H1 (cell line): ENCODE results near the gene ARID4B. TPM values are rescaled to one million over a fixed set of nuclear protein-coding genes. Genes with fewer than 3 reads are reported as not detected.

Experiments used
- CTCF ChIA-PET: fragments of 300-600 bp; sonication (Branson Sonifier 250); formaldehyde crosslinking; loops from one replicate; lab custom pipeline; 2021; ENCODE audit not compliant: partially characterized antibody; lab: Charles Lee
- POLR2A ChIA-PET: fragments of 300-600 bp; sonication (Branson Sonifier 250); formaldehyde crosslinking; loops from one replicate; lab custom pipeline; 2021; ENCODE audit warnings: inconsistent platforms; ENCODE audit not compliant: partially characterized antibody; lab: Charles Lee
- DNase-seq, 2 experiments: peaks; one replicate each; pipeline versions ENCODE4 v3.0.0 to v3.0.0-alpha.2; 2010 to 2022; ENCODE audit warnings: low spot score in 2 of 2, low read depth in 1 of 2, mixed read lengths in 1 of 2
- FAIRE-seq: peaks from 2 replicates; lab custom pipeline; 2011; peaks lifted over from hg19 to GRCh38; lab: Jason Lieb, UNC
- H2AFZ ChIP-seq: 2 replicates; pipeline ENCODE4 v1.8.1; 2012; ENCODE audit warnings: low read length, inconsistent platforms
- H2AK5ac ChIP-seq: 2 replicates; pipeline ENCODE4 v1.6.1; 2013; ENCODE audit warnings: low read depth, low read length
- H2BK120ac ChIP-seq: replicated peaks from 2 replicates; pipeline ENCODE3; 2013; ENCODE audit warnings: low read depth, low read length, inconsistent platforms
- H2BK12ac ChIP-seq: 2 replicates; pipeline ENCODE4 v1.6.1; 2013; ENCODE audit warnings: low read depth, low read length
- H2BK15ac ChIP-seq: 2 replicates; pipeline ENCODE4 v1.6.1; 2013; ENCODE audit warnings: low read length
- H2BK20ac ChIP-seq: 2 replicates; pipeline ENCODE4 v1.6.1; 2013; ENCODE audit warnings: low read length
- H2BK5ac ChIP-seq: 2 replicates; pipeline ENCODE4 v1.6.1; 2013; ENCODE audit warnings: low read depth, low read length
- H3K14ac ChIP-seq: 2 replicates; pipeline ENCODE4 v1.6.1; 2013; ENCODE audit warnings: inconsistent platforms; ENCODE audit not compliant: insufficient read length
- H3K18ac ChIP-seq: 2 replicates; pipeline ENCODE4 v1.6.1; 2013; ENCODE audit warnings: low read length; ENCODE audit errors: extremely low read depth
- H3K23ac ChIP-seq: 2 replicates; pipeline ENCODE4 v1.6.1; 2013; ENCODE audit warnings: inconsistent platforms; ENCODE audit not compliant: insufficient read length
- H3K23me2 ChIP-seq: 2 replicates; pipeline ENCODE4 v1.6.1; 2013; ENCODE audit warnings: low read depth, low read length
- H3K27ac ChIP-seq: 2 replicates; pipeline ENCODE4 v1.6.1; 2011; ENCODE audit warnings: low read depth, low read length, inconsistent platforms
- H3K27me3 ChIP-seq, 4 experiments: replicated peaks in 1 of 4; 1 replicate in 1 of 4; 2 replicates in 3 of 4; pipeline versions ENCODE4 v1.6.1 to v1.8.1; 2011 to 2013; ENCODE audit warnings: low read length in 3 of 4, mild to moderate bottlenecking in 3 of 4, inconsistent platforms in 2 of 4, mixed read lengths in 2 of 4, moderate library complexity in 1 of 4; ENCODE audit not compliant: control insufficient read depth in 3 of 4, insufficient read depth in 3 of 4; ENCODE audit errors: extremely low read depth in 1 of 4
- H3K36me3 ChIP-seq, 4 experiments: 2 replicates each; pipeline versions ENCODE4 v1.6.1 to v1.8.1; 2011 to 2013; ENCODE audit warnings: mild to moderate bottlenecking in 4 of 4, low read length in 3 of 4, moderate library complexity in 2 of 4, control low read depth in 1 of 4, inconsistent platforms in 1 of 4; ENCODE audit not compliant: insufficient read depth in 4 of 4, control insufficient read depth in 2 of 4
- H3K4ac ChIP-seq: replicated peaks from 2 replicates; pipeline ENCODE3; 2013; ENCODE audit warnings: low read length, low read depth, mixed read lengths, inconsistent platforms; ENCODE audit not compliant: insufficient read length
- H3K4me1 ChIP-seq, 4 experiments: replicated peaks in 1 of 4; 1 replicate in 1 of 4; 2 replicates in 3 of 4; pipeline versions ENCODE4 v1.6.1 to v1.8.1; 2011 to 2013; ENCODE audit warnings: low read length in 3 of 4, inconsistent platforms in 2 of 4, mixed read lengths in 1 of 4; ENCODE audit not compliant: insufficient read depth in 4 of 4, control insufficient read depth in 3 of 4
- H3K4me2 ChIP-seq, 2 experiments: 2 replicates each; pipeline versions ENCODE4 v1.6.1 to v1.8.1; 2011 to 2013; ENCODE audit warnings: low read depth in 2 of 2, low read length in 2 of 2, control low read depth in 1 of 2, inconsistent platforms in 1 of 2, mild to moderate bottlenecking in 1 of 2; ENCODE audit not compliant: insufficient read depth in 1 of 2
- H3K4me3 ChIP-seq, 4 experiments: fragments of 200-600, 300-600 bp in 1 of 4; sonication (generic), shearing (Covaris generic), sonication (Bioruptor Twin) in 1 of 4; 2 replicates each; pipeline versions ENCODE4 v1.5.1 to v1.8.1; 2011 to 2016; ENCODE audit warnings: low read length in 4 of 4, low read depth in 3 of 4, control low read depth in 2 of 4, inconsistent platforms in 2 of 4, mild to moderate bottlenecking in 2 of 4, mixed read lengths in 1 of 4, moderate library complexity in 1 of 4; ENCODE audit not compliant: insufficient read depth in 2 of 4; ENCODE audit errors: extremely low read depth in 1 of 4
- H3K56ac ChIP-seq: replicated peaks from 2 replicates; pipeline ENCODE3; 2013; ENCODE audit warnings: low read depth, mild to moderate bottlenecking, mixed read lengths, low read length, inconsistent platforms; ENCODE audit not compliant: insufficient read length
- H3K79me1 ChIP-seq: 2 replicates; pipeline ENCODE4 v1.6.1; 2013; ENCODE audit warnings: low read depth, low read length, control low read depth
- H3K79me2 ChIP-seq, 2 experiments: 2 replicates each; pipeline versions ENCODE4 v1.6.1 to v1.8.1; 2012 to 2013; ENCODE audit warnings: low read length in 2 of 2, mild to moderate bottlenecking in 2 of 2, inconsistent platforms in 1 of 2; ENCODE audit not compliant: insufficient read depth in 2 of 2, control insufficient read depth in 1 of 2
- H3K9ac ChIP-seq, 4 experiments: replicated peaks in 1 of 4; 1 replicate in 1 of 4; 2 replicates in 3 of 4; pipeline versions ENCODE4 v1.6.1 to v1.8.1; 2011 to 2013; ENCODE audit warnings: low read depth in 3 of 4, low read length in 3 of 4, control low read depth in 2 of 4, mild to moderate bottlenecking in 2 of 4, moderate library complexity in 2 of 4, inconsistent platforms in 1 of 4; ENCODE audit errors: extremely low read depth in 1 of 4
- H3K9me3 ChIP-seq, 2 experiments: 2 replicates each; pipeline versions ENCODE4 v1.6.1 to v1.8.1; 2012 to 2013; ENCODE audit warnings: mild to moderate bottlenecking in 2 of 2, moderate library complexity in 2 of 2, control low read depth in 1 of 2, inconsistent platforms in 1 of 2, low read depth in 1 of 2, low read length in 1 of 2, mixed read lengths in 1 of 2; ENCODE audit not compliant: insufficient read depth in 2 of 2
- H4K20me1 ChIP-seq, 2 experiments: replicated peaks in 1 of 2; 2 replicates each; pipeline versions ENCODE3 to v1.8.1; 2011 to 2013; ENCODE audit warnings: inconsistent platforms in 2 of 2, low read length in 2 of 2, mild to moderate bottlenecking in 1 of 2; ENCODE audit not compliant: insufficient read depth in 2 of 2, control insufficient read depth in 1 of 2
- H4K5ac ChIP-seq: 2 replicates; pipeline ENCODE4 v1.6.1; 2013; ENCODE audit warnings: low read length, low read depth, mixed read lengths, inconsistent platforms; ENCODE audit not compliant: insufficient read length
- H4K8ac ChIP-seq: 2 replicates; pipeline ENCODE4 v1.8.0; 2013; ENCODE audit warnings: mild to moderate bottlenecking, moderate library complexity, low read length, inconsistent platforms; ENCODE audit not compliant: insufficient read depth; ENCODE audit errors: extremely low read depth
- H4K91ac ChIP-seq: replicated peaks from 2 replicates; pipeline ENCODE3; 2013; ENCODE audit warnings: low read length, mixed read lengths, inconsistent platforms; ENCODE audit not compliant: insufficient read length
- EZH2 ChIP-seq: fragments of 200-600 bp; sonication (generic); IDR thresholded peaks from 2 replicates; pipeline ENCODE4 v1.7.1; 2012; ENCODE audit warnings: low read depth, mild to moderate bottlenecking, moderate library complexity, low read length, inconsistent platforms; ENCODE audit not compliant: severe bottlenecking
- HDAC2 ChIP-seq, 2 experiments: fragments of 300-600 bp in 1 of 2; sonication (generic) in 1 of 2; IDR thresholded peaks; 2 replicates each; pipeline ENCODE4 v1.6.1; 2011 to 2012; ENCODE audit warnings: low read depth in 2 of 2, low read length in 2 of 2, mild to moderate bottlenecking in 2 of 2, moderate library complexity in 2 of 2, borderline replicate concordance in 1 of 2, inconsistent platforms in 1 of 2
- JUND ChIP-seq: IDR thresholded peaks from 2 replicates; pipeline ENCODE4 v1.6.1; 2011; ENCODE audit warnings: mild to moderate bottlenecking, improper control_type of control experiment, low read length
- KDM5A ChIP-seq: fragments of 200-600 bp; IDR thresholded peaks from 2 replicates; pipeline ENCODE4 v1.7.1; 2012; ENCODE audit warnings: mild to moderate bottlenecking, low read length, inconsistent platforms, mixed read lengths
- SIN3A ChIP-seq, 2 experiments: IDR thresholded peaks in 1 of 2; conservative IDR thresholded peaks in 1 of 2; 2 replicates each; pipeline ENCODE4 v1.6.1; 2011 to 2012; ENCODE audit warnings: low read length in 2 of 2, improper control_type of control experiment in 1 of 2, low read depth in 1 of 2, mild to moderate bottlenecking in 1 of 2
- SIX5 ChIP-seq: IDR thresholded peaks from 2 replicates; pipeline ENCODE4 v1.6.1; 2011; ENCODE audit warnings: mild to moderate bottlenecking, low read depth, low read length
- SP4 ChIP-seq: IDR thresholded peaks from 2 replicates; pipeline ENCODE4 v1.6.1; 2012; ENCODE audit warnings: low read length, inconsistent platforms
- SRF ChIP-seq: IDR thresholded peaks from 2 replicates; pipeline ENCODE4 v1.6.1; 2011; ENCODE audit warnings: mild to moderate bottlenecking, low read depth, low read length, moderate library complexity
- TAF7 ChIP-seq: optimal IDR thresholded peaks from 2 replicates; pipeline ENCODE3; 2011; ENCODE audit warnings: low read depth, mild to moderate bottlenecking, inconsistent platforms, low read length, moderate library complexity, borderline replicate concordance
- YY1 ChIP-seq: IDR thresholded peaks from 2 replicates; pipeline ENCODE4 v1.6.1; 2011; ENCODE audit warnings: low read depth, mild to moderate bottlenecking, low read length
- WGBS, 2 experiments: shearing (Covaris generic) in 1 of 2; methylation state at CpG; one replicate each; pipeline versions ENCODE4 v1.1.6 to v1.1.7; 2013 to 2015; ENCODE audit warnings: low lambda C conversion rate in 2 of 2, mixed read lengths in 2 of 2, inconsistent platforms in 1 of 2, low coverage in 1 of 2, missing lambda C conversion rate in 1 of 2; ENCODE audit not compliant: insufficient replicate concordance in 2 of 2, insufficient coverage in 1 of 2, insufficient read length in 1 of 2; ENCODE audit errors: extremely low coverage in 1 of 2, missing lambda C conversion rate in 1 of 2; 5-methylcytosine and 5-hydroxymethylcytosine counted together
- polyA plus RNA-seq, 7 experiments: library from polyadenylated mRNA; depleted of rRNA in 3 of 7; stranded (reverse) in 5 of 7; unstranded in 2 of 7; fragments of >200 nt in 5 of 7; fragments of 200-250 nt in 2 of 7; gene quantifications; 1 replicate in 5 of 7; 2 replicates in 1 of 7; 4 replicates in 1 of 7; pipeline versions ENCODE4 v1.2.1 to v1.2.3, GENCODE V29; 2011 to 2013; ENCODE audit warnings: missing spikeins in 2 of 7, mixed read lengths in 2 of 7
- total RNA-seq: library from RNA; stranded (reverse); fragmentation: NEBNext Ultra II Directional; extraction: Animal tissue kit (Norgen Biotek cat#: 25700); gene quantifications from 2 replicates; pipeline ENCODE4 v1.2.1, GENCODE V29; 2021

The ARID4B gene
- total and polyA plus RNA-seq, 2 of the 8 experiments (the other 6 are each of a cell fraction or from before 2014, with no cell fraction given) = 5.1 to 28.8 TPM

GRCh38 chr1:235292790-235293189, 35.2 kb downstream of the ARID4B start:
- FAIRE-seq (no peak), DNase-seq (no peak)
- ChIA-PET CTCF (no interaction called here), POLR2A (interaction anchor here (0.7 kb wide), 1 partner anchor 15 kb away, joined by 3 read pairs; no protein-coding TSS in a partner anchor)
- Histone ChIP-seq H3K79me1 (no peaks in the 10 kb centered on the region; the same call in 1 of the 2 replicates), H3K36me3 (peaks cover 0 to 3% (median 0%) of the 10 kb centered on the region in 4 experiments; a peak in 1 of 8 replicates), H4K91ac (no peak overlapping the region), H2BK12ac (no peak overlapping the region), H2BK15ac (no peak overlapping the region), H2BK20ac (no peak overlapping the region), H3K4me2 (no peak overlapping the region), H3K56ac (no peak overlapping the region), H3K18ac (no peak overlapping the region), H4K5ac (no peak overlapping the region), H3K4me1 (peaks cover 0 to 2% (median 0%) of the 10 kb centered on the region in 4 experiments; a peak in 2 of 7 replicates), H3K23ac (no peak overlapping the region), H3K23me2 (no peaks in the 10 kb centered on the region), H3K9ac (no peak overlapping the region), H2BK5ac (no peak overlapping the region), H2BK120ac (no peak overlapping the region), H2AFZ (no peak overlapping the region), H3K27me3 (no peaks in the 10 kb centered on the region), H3K9me3 (peaks cover 2 to 14% of the 10 kb centered on the region in 2 experiments; a peak in 2 of 4 replicates), H4K20me1 (peaks cover 7 to 14% of the 10 kb centered on the region in 2 experiments), H3K4me3 (no peak overlapping the region), H3K79me2 (peaks cover 28 to 98% of the 10 kb centered on the region in 2 experiments), H3K4ac (no peak overlapping the region), H3K14ac (no peak overlapping the region), H3K27ac (no peak overlapping the region), H4K8ac (no peak overlapping the region), H2AK5ac (no peak overlapping the region)
- TF ChIP-seq JUND (no peak), YY1 (no peak), TAF7 (no peak), SIN3A (conservative IDR thresholded peaks at IDR 0.05 in 1 of 2, IDR thresholded peaks at IDR 0.05 in 1 of 2; ENCODE audit: low read depth in 1 of 2, low read length in 2 of 2) (no peak), HDAC2 (IDR thresholded peaks at IDR 0.05; ENCODE audit: borderline replicate concordance in 1 of 2, low read depth in 2 of 2, low read length in 2 of 2) (no peak), EZH2 (no peak), KDM5A (no peak), SRF (no peak), SIX5 (no peak), SP4 (no peak)
- WGBS, 2 experiments = 93% methylated on average over 4 of the region's 4 CpGs; no CpG with 5 or more reads in 1 of the 2 experiments
